Measurements from ENCODE around the gene C2CD2.

C2CD2 gene

GRCh38 chr21:41943851-41944250, 10.0 kb downstream of the C2CD2 start:
- FAIRE-seq (no peak), DNase-seq (ENCODE audit: insufficient read length) (no peak)
- TF ChIP-seq POLR2A (IDR thresholded peaks at IDR 0.05; ENCODE audit: low read depth, low read length) (no peak), TAF1 (IDR thresholded peaks at IDR 0.05; ENCODE audit: borderline replicate concordance, low read depth, low read length) (no peak), POLR2AphosphoS5 (IDR thresholded peaks at IDR 0.05; ENCODE audit: low read depth, low read length) (no peak)

- no peak for FAIRE-seq
- no peak for TF ChIP-seq POLR2AphosphoS5 (IDR thresholded peaks at IDR 0.05; ENCODE audit: low read depth, low read length)
- no peak for TF ChIP-seq TAF1 (IDR thresholded peaks at IDR 0.05; ENCODE audit: borderline replicate concordance, low read depth, low read length)
- TF ChIP-seq POLR2A (IDR thresholded peaks at IDR 0.05; ENCODE audit: low read depth, low read length) = no peak
- DNase-seq (ENCODE audit: insufficient read length) = no peak
Measured at GRCh38 chr21:41942457-41942856, 11.4 kb downstream of the C2CD2 start.

GRCh38 chr21:41941941-41942340, 11.9 kb downstream of the C2CD2 start:
- TF ChIP-seq TAF1 (IDR thresholded peaks at IDR 0.05; ENCODE audit: borderline replicate concordance, low read depth, low read length) = no peak
- no peak for TF ChIP-seq POLR2AphosphoS5 (IDR thresholded peaks at IDR 0.05; ENCODE audit: low read depth, low read length)
- FAIRE-seq (no peak), DNase-seq (ENCODE audit: insufficient read length) (no peak)

- no peak for TF ChIP-seq POLR2AphosphoS5 (IDR thresholded peaks at IDR 0.05; ENCODE audit: low read depth, low read length)
- TF ChIP-seq TAF1 (IDR thresholded peaks at IDR 0.05; ENCODE audit: borderline replicate concordance, low read depth, low read length) = no peak
- TF ChIP-seq POLR2A (IDR thresholded peaks at IDR 0.05; ENCODE audit: low read depth, low read length) = no peak
- DNase-seq (ENCODE audit: insufficient read length) (no peak), FAIRE-seq (no peak)
Measured at GRCh38 chr21:41940431-41940830, 13.4 kb downstream of the C2CD2 start.

- DNase-seq (ENCODE audit: insufficient read length) (no peak), FAIRE-seq (no peak)
- TF ChIP-seq POLR2AphosphoS5 (IDR thresholded peaks at IDR 0.05; ENCODE audit: low read depth, low read length) (no peak), POLR2A (IDR thresholded peaks at IDR 0.05; ENCODE audit: low read depth, low read length) (no peak), TAF1 (IDR thresholded peaks at IDR 0.05; ENCODE audit: borderline replicate concordance, low read depth, low read length) (no peak)
Measured at GRCh38 chr21:41939391-41939790, 14.4 kb downstream of the C2CD2 start.

- FAIRE-seq = no peak
- TF ChIP-seq TAF1 (IDR thresholded peaks at IDR 0.05; ENCODE audit: borderline replicate concordance, low read depth, low read length) (no peak), POLR2A (IDR thresholded peaks at IDR 0.05; ENCODE audit: low read depth, low read length) (no peak), POLR2AphosphoS5 (IDR thresholded peaks at IDR 0.05; ENCODE audit: low read depth, low read length) (no peak)
- DNase-seq (ENCODE audit: insufficient read length) = no peak
Measured at GRCh38 chr21:41933313-41934079, 20.3 kb downstream of the C2CD2 start.

GRCh38 chr21:41932576-41933312, 21.1 kb downstream of the C2CD2 start:
- no peak for TF ChIP-seq POLR2A (IDR thresholded peaks at IDR 0.05; ENCODE audit: low read depth, low read length)
- no peak for TF ChIP-seq TAF1 (IDR thresholded peaks at IDR 0.05; ENCODE audit: borderline replicate concordance, low read depth, low read length)
- TF ChIP-seq POLR2AphosphoS5 (IDR thresholded peaks at IDR 0.05; ENCODE audit: low read depth, low read length) = no peak
- DNase-seq (ENCODE audit: insufficient read length) (no peak), FAIRE-seq (no peak)

GRCh38 chr21:41932191-41932575, 21.6 kb downstream of the C2CD2 start:
- TF ChIP-seq POLR2AphosphoS5 (IDR thresholded peaks at IDR 0.05; ENCODE audit: low read depth, low read length) (no peak), POLR2A (IDR thresholded peaks at IDR 0.05; ENCODE audit: low read depth, low read length) (no peak), TAF1 (IDR thresholded peaks at IDR 0.05; ENCODE audit: borderline replicate concordance, low read depth, low read length) (no peak)
- DNase-seq (ENCODE audit: insufficient read length) (no peak), FAIRE-seq (no peak)

GRCh38 chr21:41931041-41931451, 22.8 kb downstream of the C2CD2 start:
- FAIRE-seq = no peak
- DNase-seq (ENCODE audit: insufficient read length) = no peak
- TF ChIP-seq POLR2AphosphoS5 (IDR thresholded peaks at IDR 0.05; ENCODE audit: low read depth, low read length) = no peak
- no peak for TF ChIP-seq POLR2A (IDR thresholded peaks at IDR 0.05; ENCODE audit: low read depth, low read length)
- no peak for TF ChIP-seq TAF1 (IDR thresholded peaks at IDR 0.05; ENCODE audit: borderline replicate concordance, low read depth, low read length)

GRCh38 chr21:41929248-41929647, 24.6 kb downstream of the C2CD2 start:
- DNase-seq (ENCODE audit: insufficient read length) (no peak), FAIRE-seq (no peak)
- TF ChIP-seq POLR2A (IDR thresholded peaks at IDR 0.05; ENCODE audit: low read depth, low read length) = no peak
- no peak for TF ChIP-seq POLR2AphosphoS5 (IDR thresholded peaks at IDR 0.05; ENCODE audit: low read depth, low read length)
- TF ChIP-seq TAF1 (IDR thresholded peaks at IDR 0.05; ENCODE audit: borderline replicate concordance, low read depth, low read length) = no peak

- FAIRE-seq (peak; percentile 92), DNase-seq (ENCODE audit: insufficient read length) (no peak)
- TF ChIP-seq TAF1 (IDR thresholded peaks at IDR 0.05; ENCODE audit: borderline replicate concordance, low read depth, low read length) (no peak), POLR2AphosphoS5 (IDR thresholded peaks at IDR 0.05; ENCODE audit: low read depth, low read length) (no peak), POLR2A (IDR thresholded peaks at IDR 0.05; ENCODE audit: low read depth, low read length) (no peak)
Measured at GRCh38 chr21:41928621-41929220, 25.1 kb downstream of the C2CD2 start.

Measured in GM12892 (cell line).